GM12892 (cell line): ENCODE measurements around the gene PPP1R18.

ENCODE experiments used
- DNase-seq: peaks from one replicate; pipeline ENCODE4 v3.0.0; 2011; ENCODE audit not compliant: insufficient read length
- FAIRE-seq: peaks from 2 replicates; lab custom pipeline; 2011; peaks lifted over from hg19 to GRCh38; lab: Jason Lieb, UNC
- POLR2A ChIP-seq: IDR thresholded peaks from 2 replicates; pipeline ENCODE4 v1.6.1; 2011; ENCODE audit warnings: low read depth, low read length, control low read depth
- POLR2AphosphoS5 ChIP-seq: IDR thresholded peaks from 2 replicates; pipeline ENCODE4 v1.6.1; 2011; ENCODE audit warnings: low read depth, low read length, control low read depth
- TAF1 ChIP-seq: IDR thresholded peaks from 2 replicates; pipeline ENCODE4 v1.6.1; 2011; ENCODE audit warnings: low read depth, mild to moderate bottlenecking, control low read depth, low read length, borderline replicate concordance

Gene PPP1R18

DNA sequence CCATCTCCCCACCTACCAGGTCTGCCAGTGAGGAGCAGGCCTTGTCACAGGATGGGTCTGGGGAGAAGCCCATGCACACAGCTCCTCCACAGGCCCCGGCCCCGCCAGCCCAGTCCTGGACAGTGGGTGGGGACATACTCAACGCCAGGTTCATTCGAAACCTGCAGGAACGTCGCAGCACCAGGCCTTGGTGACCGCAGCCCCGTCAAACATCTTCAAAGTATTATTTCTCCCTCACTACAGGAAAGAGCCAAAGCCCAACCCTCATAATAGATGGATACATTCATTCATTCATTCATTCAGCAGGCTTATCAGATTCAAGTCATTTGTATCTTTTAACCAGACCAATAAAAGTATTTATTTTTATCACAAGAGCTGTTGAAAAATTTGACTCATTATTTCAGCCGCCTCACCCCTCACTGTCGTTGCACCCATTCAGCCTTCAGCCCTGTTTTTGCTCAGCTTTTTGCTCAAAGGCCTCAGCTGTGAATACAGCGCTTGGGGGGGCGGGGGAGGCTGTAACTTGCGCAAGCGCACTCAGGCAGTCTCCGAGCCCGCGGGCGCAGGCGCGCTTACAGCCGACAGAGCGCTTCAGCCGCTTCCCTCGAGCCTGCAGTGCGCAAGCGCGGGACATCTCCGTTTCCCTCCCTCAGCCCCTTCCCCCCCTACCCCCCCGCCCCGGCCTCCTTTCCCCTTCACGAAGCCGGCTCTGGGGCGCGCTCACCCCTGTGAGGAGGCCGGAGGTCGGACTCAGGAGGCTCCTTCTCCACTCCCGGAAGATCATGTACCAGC lies 39.8 kb downstream of the PPP1R18 start, which contains the start of gene C6orf136:
Gene C6orf136, plus strand, starts transcription at position 684 of the 792 bp plus-strand sequence. Its CDS starts 99 bp downstream, at position 783.
- TF ChIP-seq POLR2AphosphoS5 (no peak), TAF1 (no peak), POLR2A (no peak)
- FAIRE-seq: peak; percentile 90
- peak; percentile 91 for DNase-seq

DNA sequence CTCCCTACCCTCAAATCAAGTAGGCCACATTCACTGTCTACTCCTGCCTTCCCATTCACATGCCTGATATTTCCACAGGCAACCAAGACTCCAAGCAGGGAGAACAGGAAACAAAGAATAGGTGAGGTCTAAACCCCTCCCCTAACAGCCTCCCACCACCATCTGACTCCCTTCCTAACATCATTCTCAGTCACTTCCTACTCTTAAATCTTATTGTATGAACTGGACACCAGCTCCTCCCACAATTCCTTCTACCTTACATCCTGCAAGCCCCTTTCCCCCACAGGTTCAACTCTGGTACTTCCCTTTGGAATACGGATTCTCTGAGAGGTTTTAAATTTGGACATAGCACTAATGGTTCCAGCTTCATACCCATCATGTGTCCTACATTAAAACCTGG lies 40.5 kb downstream of the PPP1R18 start:
- FAIRE-seq (no peak), DNase-seq (no peak)
- no peak for TF ChIP-seq TAF1
- TF ChIP-seq POLR2A: no peak
- TF ChIP-seq POLR2AphosphoS5: peak; percentile 37; the same call in 1 of the 2 replicates

DNA sequence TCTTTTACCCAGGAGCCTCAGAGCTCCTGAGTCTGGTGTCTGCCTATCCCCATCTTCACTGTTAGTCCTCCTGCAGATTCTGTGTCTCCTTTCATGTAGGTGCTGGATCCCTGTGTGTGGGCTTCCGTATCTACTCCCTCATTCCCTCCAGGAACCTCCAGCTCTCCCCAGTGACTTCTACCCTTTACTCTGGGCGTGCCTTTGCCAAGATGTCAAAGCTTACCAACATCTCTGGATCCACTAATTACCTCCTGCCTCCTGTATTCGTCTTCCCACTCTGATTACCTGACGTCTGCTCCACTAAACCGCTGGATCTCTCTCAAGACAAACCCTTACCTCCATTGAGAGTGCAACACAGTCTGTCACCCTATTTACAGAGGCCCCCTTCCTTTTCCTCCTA lies 41.7 kb downstream of the PPP1R18 start:
- TF ChIP-seq POLR2AphosphoS5 (no peak), TAF1 (no peak), POLR2A (no peak)
- DNase-seq (no peak), FAIRE-seq (no peak)

DNA sequence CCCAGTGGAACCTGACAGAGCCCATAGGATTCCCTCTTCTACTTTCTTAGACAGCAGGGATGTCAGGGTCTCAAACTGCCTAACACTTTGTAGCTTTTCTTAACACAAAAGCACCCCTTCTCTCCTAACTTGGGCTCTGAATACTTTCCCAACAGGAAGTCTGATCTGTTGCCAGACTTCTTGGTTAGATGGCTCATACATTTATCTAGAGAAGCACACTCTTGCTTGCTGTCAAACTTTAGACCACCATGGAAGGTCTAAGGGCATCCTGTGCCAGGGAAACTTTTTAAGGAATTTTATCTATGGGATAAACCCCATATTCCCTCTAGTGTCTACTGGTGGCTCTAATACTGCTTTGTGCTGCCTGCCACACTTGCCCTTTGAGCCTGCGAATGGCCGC lies 42.8 kb downstream of the PPP1R18 start:
- no peak for FAIRE-seq
- TF ChIP-seq TAF1 (no peak), POLR2AphosphoS5 (no peak), POLR2A (no peak)
- DNase-seq: no peak

DNA sequence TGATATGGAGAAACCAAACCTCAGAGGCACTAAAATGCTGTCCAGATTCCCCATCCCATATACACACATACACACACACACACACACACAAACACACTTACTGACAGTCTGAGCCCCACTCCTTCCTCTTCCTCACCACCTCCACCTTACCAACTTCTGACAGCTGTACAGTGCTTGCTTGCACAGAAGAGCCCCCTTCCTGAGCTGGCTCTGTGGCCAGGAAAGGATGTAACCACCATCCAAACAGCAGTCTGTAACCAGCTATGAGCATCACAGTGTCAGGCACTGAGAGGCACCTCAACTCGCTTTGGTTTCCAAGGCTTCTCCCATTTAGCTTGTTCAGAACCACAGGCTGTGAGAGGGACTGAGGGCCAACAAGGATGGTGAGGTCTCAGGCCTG lies 45.4 kb downstream of the PPP1R18 start:
- DNase-seq (no peak), FAIRE-seq (no peak)
- no peak for TF ChIP-seq POLR2AphosphoS5
- no peak for TF ChIP-seq POLR2A
- no peak for TF ChIP-seq TAF1

DNA sequence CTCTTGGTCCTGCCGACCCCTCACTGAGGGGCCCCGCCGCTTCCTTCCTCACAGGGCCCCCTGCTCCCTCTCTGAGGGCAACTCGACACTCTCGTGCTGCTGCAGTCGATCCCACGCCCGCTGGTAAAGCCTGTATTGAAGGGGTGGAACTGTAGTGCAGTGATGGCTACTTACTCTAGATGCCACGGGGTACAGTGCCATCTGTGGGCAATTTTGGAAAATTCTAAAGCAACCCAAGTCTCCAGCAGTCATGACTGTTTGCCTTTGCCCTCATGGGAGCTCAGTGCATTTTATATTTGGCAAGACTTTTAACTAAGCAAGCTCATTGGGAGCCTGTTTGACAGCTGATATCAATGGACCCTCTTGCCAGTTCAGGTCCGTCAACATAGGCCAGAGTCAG lies 46.0 kb downstream of the PPP1R18 start:
- TF ChIP-seq TAF1 (no peak), POLR2A (no peak), POLR2AphosphoS5 (no peak)
- DNase-seq (no peak), FAIRE-seq (no peak)

DNA sequence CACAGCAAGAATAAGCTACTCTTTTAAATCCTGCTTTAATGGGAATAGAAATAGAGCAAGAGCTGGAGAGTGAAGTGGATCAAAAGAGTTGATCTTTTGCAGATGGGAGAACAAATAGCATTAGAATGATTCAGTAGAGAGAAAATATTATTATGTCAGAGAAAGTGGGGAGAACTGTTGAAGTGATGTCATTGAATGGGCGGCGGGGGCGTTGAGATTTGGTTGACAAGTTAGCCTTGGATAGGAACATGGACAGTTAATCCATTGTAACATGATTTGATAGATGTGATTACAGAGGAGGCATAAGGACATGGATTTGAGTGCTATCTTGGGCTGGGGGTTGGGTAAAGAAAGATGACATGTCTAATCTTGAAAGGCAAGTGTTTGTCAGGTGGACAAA lies 50.6 kb downstream of the PPP1R18 start:
- no peak for DNase-seq
- TF ChIP-seq POLR2AphosphoS5 (no peak), TAF1 (no peak), POLR2A (no peak)
- FAIRE-seq: no peak

DNA sequence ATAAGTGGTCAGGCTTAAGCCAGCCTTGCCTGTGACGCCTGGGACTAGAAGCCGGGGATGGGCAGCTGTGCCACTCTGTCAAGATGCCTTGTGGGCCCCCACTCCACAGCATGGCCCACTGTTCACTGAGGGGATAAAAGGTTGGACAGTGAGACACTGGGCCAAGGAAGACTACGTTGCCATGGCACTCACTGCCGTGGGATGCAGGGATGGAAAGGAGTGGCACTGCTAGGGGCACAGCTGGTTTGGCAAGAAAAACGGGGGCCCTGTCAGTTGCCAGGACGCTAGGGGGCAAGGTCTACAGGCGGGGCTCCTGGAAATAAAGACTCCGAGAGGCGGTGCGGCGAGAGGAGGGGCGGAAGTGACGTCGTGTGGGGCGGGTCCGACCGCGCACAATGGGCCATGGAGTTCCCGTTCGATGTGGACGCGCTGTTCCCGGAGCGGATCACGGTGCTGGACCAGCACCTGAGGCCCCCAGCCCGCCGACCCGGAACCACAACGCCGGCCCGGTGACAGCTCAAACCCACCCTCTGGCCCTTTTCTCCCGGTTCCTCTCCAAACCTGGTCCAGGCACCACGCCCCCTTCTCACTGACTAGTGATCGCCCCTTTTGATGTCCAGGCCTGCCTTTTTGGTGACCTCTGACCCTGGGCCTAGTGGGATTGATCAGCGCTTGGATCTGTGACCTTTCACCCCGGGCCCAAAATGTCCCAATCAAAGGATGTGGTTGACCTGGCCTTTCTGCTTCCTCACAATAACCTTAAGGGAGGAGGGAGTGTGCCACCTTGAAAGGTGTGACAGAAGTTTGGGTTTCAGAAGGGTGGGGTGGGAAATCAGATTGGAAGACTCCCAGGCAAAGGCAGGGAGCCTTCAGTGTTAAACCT lies 59.7 kb downstream of the PPP1R18 start, which contains the start of gene ATAT1:
Gene ATAT1, plus strand, starts transcription at position 391 of the 883 bp plus-strand sequence.
- peak; percentile 93 for FAIRE-seq
- DNase-seq: peak; percentile 88
- TF ChIP-seq TAF1 (peak; percentile 58; the same call in 1 of the 2 replicates), POLR2AphosphoS5 (peak; percentile 85), POLR2A (peak; percentile 87)
